HG03095 (cell line): ENCODE measurements around the gene TUBA1B.
"Not testable (repeated sequence)": the region's sequence is repeated elsewhere in the genome, so short reads cannot be mapped to it uniquely, and the experiment has no call there.

Experiments used
- ATAC-seq: cut with Tn5 transposase; IDR thresholded peaks from one replicate; pipeline ENCODE4 v1.9.1; 2021; ENCODE audit warnings: moderate library complexity; ENCODE audit not compliant: unreplicated experiment

TUBA1B gene

DNA sequence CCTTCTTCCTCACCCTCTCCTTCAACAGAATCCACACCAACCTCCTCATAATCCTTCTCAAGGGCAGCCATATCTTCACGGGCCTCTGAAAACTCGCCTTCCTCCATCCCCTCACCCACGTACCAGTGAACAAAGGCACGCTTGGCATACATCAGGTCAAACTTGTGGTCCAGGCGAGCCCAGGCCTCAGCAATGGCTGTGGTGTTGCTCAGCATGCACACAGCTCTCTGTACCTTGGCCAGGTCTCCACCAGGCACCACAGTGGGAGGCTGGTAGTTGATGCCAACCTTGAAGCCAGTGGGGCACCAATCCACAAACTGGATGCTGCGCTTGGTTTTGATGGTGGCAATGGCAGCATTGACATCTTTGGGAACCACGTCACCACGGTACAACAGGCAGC, 3.2 kb downstream of the TUBA1B start:
- ATAC-seq: not testable (repeated sequence)

DNA sequence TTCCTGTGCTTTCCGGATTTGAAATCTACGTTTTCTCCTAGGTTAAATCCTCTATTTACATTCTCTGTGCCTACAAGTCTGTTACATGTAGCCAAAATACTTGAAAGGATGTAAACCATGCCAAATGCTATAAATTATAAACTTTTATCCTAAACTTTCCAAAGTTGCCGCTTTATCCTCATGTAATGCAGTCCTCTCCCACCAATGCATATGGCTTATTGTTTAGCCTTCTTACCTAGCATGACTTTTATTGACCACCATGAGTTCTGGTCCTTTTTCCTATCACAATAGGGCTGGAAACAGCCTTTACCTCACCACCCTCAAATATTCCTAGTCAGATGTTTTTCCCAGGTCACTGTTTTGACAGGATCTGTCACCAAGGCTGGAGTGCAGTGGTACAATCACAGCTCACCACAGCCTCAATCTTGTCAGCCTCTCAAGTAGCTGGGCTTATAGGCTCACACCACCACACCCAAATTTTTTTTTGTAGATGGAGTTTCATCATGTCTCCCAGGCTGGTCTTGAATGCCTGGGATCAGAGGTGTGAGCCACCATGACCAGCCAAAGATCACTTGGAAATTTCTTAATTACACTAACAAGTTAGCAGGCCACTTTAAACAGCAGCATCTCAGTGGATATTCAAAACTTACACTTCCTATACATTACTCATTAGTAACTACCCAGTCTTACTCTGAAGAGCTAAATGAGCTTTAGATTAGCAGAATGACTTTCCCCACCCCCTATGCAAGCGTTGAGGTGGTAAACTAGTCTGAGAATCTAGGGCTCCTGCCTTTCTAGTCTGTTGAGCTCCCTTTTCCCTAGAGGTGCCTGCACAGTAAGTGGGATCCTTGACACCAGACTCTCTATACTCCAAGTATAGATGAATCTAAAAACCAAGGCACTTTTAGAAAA, 4.1 kb downstream of the TUBA1B start:
- no peak for ATAC-seq

DNA sequence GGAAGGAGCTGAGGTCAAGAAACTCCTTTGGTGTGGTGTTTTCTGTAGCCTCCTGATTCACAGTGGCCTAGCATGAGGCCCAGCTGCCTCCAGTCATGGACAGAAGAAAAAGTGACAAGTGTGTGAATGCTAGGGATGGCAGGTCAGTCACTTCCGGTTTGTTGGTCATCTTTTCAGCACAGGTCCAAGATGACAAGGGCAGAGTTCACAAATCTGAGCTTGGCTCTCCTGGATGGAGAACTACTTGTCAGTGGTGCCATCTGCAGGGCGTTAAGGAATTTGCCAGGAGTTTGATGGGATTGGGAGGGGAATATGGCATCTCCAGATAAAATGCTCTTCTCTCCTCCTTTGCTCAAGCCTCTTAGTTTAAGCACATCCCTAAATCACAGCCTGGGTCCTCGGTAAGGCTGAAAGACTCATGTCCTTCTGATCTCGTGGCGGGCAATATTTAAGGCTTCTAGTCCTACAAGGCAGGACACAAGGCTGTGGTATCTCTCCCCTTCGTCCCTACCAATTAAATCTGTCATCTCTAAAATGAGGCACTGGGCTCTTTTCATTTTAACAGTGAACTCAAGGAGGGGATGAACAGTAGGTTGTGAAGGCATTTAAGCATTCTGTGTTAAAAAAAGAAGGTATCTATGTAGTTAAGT, 10.0 kb downstream of the TUBA1B start:
- ATAC-seq: no peak

DNA sequence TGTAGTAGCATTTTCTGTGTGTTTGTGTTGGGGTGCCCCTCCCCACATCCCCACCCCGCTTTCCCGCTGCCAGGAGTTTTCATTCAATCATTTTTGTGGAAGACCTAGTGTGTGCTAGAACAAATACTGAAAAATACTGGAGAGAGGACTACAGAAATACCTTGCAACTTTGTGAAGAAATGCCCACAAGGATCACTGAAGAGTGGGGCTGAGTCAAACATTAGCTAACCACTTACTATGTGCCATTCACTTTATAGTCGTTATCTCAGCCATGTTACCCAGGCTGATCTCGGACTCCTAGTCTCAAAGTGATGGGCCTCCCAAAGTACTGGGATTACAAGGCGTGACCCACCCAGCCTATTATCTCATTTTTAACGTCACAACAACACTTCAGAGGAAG, 20.0 kb downstream of the TUBA1B start:
- ATAC-seq: no peak

DNA sequence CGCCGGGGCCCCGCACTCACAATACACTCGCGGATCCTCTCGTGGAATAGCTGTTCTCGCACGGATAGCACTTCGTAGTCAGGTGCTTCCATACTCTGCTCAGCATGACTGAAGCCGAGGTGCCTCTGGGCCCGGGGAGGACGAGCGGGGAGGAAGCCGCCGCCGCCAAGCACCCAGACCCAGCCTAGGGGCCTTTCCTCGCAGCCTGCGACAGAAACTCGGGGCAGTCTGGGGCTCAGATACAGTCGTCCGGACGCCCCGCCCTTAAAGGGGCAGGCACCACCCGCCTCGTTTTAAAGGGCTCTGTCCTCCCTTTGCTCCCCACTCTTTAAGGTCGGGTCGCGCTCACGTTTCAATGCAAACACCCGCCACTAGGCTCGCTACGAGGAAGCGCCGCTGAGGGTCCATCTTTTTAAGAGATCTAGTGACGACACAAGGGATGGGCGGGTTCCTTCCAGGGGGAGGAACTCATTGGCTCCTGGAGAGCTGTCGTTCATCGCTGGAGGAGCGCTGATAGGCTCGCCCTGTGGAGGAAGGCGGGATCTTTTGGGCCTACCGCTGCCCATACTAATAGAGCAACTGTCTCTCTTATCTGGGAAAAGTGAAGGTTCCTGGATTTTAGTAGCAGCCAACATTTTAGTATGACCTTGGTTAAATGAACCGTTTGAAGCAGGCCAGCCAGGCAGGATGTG, 20.6 kb downstream of the TUBA1B start, which contains the start of gene LMBR1L:
LMBR1L (minus strand) TSS at position 384 of the 692 bp plus-strand sequence; CDS start at position 92, 292 bp downstream.
- ATAC-seq: peak; percentile 98

DNA sequence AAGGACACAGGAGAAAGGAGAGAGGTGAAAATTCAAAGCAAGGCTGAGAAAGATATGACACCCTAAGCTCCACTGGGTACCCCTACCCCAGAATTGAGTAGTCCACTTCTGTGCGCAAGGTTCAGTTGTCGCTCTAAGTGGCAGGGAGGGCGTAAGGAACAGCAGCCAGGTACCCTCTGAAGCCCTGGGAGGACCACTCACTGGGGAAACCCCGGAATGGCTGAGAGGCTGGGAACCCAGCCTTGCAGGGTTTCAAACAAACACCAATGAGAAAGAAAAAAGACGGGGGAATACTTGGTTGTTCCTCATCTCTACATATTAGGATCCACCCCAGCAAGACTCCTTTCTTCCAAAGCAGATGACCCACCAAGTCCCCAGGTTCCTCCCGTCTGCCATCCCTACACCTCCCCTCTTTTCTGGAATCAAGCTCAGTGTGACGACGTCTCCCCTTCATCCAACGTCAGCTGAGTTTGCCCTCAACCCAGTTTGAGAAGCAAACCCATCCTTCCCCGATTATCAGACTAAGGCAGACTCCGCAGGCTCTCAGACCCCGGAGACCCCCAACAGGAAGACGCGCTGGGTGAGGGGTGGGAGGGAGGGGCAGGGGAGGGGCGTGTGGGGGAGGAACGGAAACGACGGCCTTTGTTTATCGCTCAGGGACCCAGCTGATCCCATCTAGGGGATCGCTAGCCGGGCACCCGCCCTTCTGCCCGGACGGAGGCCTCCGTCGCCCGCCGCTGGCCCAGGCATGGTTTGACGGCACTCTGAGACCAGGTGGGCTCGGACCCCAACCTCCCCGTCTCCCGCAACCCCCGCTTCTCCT, 21.3 kb downstream of the TUBA1B start:
- no peak for ATAC-seq

DNA sequence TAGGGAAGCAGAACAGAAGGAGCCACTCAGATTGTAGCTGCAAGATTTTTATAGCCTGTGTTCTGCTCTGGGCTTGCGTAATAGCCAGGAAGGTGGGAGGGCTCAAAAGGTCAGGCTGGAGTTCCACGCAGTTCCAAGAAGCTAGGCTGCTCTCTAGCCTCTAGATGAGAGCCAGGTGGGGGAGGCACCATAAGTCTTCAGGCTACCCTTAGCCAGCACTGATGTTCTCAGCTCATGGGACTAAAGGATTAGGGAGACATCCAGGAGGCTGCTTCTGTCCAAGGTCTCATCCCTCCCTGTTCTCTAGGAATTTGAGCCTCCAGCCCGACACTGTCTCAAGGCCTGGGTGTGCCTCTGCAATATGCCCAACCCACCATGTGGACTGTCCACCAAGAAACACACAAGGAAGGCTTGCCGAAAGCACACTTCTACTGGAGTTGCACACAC, 22.2 kb downstream of the TUBA1B start:
- ATAC-seq: no peak

DNA sequence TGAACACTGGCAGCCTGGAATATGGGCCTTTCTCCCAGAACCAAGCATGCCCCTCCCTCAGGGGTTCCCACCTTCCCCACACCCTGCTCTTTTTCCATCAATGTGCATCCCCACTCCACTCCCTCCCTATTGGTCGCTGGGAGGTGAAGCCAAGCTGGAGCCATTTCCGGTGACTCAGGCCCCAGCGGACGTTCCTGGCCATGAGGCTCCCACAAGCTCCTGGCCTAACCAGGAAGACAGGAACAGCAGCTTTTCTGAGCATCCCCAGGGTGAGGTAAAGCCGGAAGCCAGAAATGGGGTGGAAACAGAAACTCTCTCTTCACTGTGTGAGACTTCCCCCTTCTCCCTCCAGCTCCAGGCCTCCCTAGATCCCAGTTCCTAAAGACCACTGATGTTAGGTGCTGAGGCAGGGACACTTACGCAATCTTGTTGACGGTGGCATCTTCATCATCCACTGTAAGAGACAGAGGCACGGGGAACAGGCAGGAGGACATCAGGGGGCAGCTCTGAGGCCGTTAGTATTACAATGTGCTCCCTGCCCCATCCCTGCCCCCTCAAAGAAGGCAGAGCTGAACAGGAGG, 25.6 kb downstream of the TUBA1B start:
- ATAC-seq: no peak

DNA sequence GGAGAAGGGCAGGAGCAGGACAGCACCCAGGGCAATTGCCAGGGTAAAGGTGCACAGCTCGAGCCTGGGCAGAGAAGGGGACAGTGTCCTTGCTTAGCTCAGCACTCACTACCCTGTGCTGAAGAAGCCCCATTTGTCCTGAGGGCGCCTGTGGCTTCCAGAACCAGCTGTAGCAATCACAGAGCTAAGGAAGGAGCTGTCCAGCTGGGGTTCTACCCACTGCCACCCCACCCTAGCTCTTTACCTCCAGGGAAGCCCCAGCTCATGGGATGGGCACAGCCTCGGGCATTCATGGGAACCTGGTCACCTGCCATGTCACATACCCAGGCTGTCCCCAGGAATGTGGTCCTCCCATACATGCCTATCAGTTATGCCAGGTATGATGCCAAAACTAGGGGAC, 26.4 kb downstream of the TUBA1B start:
- ATAC-seq: no peak

DNA sequence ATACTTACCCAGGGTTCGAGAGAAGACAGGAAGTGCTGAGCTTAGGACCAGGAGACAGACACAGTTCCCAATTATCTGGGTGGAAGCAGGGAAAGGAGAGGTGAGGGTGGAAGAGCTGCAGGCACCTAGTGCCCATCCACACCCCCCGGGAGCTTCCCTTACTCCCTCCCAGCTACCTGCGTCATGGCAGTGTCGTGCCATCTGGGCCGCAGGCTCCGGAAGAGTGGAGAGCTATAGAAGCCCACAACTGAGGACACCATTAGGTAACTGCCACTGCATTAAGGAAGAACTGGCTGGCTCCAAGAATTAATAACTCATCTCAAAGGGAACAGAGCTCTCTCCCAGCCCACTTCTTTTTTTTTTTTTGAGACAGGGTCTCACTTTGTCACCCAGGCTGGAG, 30.8 kb downstream of the TUBA1B start:
- ATAC-seq: no peak

DNA sequence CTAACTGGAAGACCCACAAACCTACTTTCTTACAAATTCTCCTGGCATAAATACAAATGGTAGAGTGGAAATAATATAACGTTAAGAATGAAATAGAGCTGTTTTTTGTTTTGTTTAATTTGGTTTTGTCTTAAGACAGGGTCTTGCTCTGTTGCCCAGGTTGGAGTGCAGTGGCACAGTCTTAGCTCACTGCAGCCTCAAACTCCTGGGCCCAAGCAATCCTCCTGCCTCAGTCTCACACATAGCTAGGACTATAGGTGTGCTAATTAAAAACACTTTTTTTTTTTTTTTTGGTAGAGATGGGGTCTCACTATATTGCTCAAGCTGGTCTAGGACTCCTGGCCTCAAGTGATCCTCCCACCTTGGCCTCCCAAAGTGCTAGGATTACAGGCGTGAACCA, 32.5 kb downstream of the TUBA1B start:
- ATAC-seq: no peak

DNA sequence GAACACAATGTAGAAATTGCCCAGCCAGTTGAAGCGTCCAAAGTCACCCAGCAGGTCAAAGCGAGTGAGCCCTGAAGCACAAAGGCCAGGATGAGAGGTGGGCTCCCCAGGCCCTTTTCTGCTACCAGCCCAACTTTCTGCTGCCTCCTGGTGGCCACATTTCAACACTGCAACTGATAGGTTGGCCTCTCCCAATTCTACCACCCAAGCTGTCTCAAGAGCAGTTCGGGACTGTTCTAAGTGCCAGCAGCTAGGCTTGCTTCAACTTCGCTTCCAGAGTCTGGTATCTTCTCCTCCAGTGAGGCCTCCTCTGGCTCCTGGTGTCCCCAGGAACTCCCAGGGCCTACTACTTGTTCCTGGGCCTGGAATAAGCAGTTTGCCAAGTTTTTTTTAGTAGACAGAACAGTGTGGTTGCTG, 33.2 kb downstream of the TUBA1B start:
- ATAC-seq: no peak

DNA sequence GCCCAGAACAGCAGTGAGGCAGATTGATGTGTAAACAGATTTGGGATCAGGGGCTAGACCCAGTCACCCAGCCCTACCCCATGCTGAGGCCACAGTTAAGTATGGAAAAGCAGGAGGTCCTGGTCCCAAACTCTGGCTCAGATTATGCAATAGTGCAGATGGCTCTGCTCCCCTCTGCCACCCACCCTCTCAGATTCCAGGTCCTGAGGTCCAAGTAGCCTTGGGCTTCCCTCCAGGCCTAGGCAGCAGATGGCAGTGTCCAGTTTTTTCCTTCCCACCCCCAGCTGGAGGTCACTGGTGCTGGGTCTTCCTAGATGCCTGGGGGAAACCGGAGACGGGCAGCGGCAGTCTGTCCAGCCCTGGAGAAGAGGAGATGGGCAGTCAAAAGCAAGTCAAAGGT, 33.8 kb downstream of the TUBA1B start:
- no peak for ATAC-seq

DNA sequence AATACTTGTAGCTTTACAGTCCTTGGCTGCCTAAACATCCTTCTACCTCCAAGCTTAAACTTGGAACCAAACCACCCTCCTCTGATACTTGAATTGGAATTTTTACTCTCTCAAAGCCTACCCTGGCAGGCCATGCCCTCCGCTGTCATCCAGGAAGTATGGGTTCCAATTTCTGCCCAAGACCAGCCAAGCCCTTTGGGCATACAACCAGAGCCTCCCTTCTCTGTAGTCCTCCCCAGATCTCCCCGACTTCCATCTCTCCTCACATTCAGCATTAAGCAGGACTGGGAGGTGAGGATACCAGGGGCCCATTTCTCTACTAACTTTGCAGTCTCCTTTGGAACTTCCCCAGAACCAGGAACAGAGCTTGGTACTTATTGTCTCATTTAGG, 36.2 kb downstream of the TUBA1B start:
- no peak for ATAC-seq

DNA sequence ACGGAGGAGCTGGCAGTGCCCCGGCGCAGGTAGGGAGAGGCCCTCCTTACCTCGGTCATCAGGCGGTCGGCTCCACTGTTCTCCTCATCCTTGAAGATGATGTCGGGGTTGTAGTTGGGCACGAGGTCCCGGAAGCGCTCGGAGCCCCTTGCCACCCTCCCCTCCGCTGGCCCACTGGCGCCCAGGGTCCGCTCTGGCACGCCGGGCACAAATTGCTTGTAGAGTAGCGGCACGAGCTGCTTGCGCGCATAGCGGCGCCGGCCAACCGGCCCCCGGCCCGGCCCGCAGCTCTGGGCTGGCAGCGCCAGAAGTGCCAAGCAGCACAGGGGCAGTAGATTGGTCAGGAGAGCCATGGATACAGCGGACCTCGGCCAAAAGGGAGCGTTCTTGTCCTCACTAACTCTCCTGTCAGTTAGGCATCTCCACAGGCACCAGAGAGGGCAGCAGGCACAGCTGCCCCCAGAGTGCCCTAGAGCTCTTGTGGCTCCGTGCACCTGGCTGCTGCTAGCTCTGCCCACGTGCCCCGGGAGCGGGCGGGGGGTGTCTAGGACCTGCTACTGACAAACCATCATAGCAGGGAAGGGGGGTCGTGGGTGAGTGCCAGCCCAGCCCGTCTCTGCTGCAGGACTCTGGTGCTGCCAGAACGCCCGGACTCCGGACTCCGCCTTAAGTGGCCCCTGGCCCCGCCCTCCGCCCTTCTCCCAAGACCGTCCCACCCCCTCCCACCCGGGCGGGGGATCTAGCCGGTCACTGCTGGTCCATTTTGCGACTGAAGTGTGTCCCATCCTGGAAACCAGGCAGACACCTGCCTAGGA, 36.8 kb downstream of the TUBA1B start, which contains the start of gene DHH:
DHH (minus strand) TSS at position 642 of the 815 bp plus-strand sequence; CDS start at position 353, 289 bp downstream.
- no peak for ATAC-seq

DNA sequence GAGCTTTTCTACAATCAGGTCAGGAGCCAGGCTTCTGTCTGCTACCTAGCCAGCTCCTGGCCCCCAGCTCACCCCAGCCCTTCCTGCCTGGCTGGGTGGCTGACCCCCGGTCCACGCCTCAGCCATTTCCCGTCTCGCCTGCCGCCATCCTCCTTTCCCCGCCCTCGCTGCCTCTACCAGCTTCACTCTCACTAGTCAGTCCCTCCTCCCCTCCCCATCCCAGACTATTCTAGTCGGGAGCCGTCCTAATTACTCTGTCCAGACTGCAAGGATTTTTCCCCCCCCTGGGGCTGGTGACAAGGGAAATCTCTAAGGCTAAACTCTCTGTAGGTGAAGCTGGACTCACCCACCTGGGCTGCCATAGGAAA, 37.4 kb downstream of the TUBA1B start:
- ATAC-seq: no peak

DNA sequence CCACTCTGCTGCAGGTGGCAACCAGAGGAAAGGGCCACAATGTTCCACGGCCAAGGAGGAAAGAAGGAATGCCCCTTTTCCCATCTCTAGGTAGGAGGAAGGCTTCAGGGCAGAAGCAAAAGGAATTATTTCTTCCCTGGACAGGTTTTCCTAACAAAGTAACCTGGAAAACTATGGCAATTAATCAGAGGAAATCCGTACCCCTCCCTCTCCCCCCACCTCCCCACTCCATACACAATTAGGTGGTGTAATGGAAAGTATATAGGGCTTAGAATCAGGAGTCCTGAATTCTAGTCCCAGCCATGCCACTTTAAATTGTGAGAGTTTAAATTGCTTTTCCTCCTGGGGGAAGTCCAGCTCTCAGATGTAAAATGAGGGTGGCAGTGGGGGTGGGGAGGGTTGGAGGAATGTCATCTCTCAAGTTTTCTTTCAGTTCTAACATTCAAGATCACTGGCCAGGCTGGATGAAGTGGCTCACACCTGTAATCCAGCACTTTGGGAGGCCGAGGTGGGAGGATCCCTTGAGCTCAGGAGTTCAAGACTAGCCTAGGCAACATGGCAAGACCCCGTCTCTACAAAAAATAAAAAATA, 38.3 kb downstream of the TUBA1B start:
- no peak for ATAC-seq

DNA sequence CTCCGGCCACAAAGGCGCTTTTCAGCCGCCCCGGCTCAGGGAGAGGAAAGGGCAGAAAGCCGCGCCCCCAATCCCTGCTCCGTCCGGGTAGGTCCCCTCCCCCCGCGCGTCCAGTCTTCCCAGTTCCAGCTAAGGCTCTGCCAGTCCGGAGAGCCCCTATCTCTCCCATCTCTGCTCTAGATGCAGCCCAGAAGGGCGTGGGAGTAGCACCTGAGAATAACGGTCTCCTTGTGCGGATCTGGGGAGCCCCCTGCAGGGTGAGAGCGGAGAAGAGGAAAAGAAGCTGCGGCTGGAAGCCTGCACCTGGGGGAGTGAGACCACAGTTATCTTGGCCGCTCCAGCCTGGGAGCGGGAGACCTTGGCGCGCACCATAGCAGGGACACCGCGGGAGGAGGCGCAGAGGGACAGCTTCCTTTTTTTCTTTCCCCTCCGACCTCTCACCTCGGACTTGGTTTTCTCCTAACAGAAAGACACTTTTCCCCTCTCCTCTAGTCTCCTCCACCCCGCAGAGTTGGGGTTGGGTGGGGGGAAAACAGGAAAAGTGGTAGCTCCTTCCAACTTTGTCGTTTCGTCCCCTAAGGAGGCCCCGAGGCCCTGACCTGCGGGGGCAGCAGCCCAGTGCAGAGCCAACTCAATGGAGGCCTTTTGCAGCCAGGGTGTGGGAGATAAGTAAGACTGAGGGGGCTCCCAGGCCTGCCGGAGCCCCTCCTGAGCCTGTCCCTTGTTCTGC, 38.9 kb downstream of the TUBA1B start:
- peak; percentile 58 for ATAC-seq

DNA sequence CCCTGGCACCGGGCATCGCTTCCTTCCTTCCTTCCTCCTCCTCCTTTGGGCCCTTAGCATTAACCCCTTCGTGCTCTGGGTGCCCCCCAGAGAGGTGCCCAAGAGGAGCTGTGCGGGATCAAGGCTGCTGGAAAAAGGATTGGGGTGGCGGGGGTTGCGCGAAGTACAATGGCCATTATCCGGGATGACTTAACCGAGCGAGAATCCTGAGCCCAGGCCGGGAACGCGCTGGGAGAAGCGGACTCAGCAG, 39.4 kb downstream of the TUBA1B start:
- ATAC-seq: no peak
